Fibroblast of villous mesenchyme (primary cell): ENCODE results near the gene NAGLU. TPM values are rescaled to one million over a fixed set of nuclear protein-coding genes. Genes with fewer than 3 reads are reported as not detected.
"Not testable (repeated sequence)": the region's sequence is repeated elsewhere in the genome, so short reads cannot be mapped to it uniquely, and the experiment has no call there.

Experiments
- DNase-seq: peaks from one replicate; pipeline ENCODE4 v3.0.0-alpha.2; 2010; ENCODE audit warnings: low read depth
- H3K4me3 ChIP-seq: 2 replicates; pipeline ENCODE4 v1.5.1; 2011; ENCODE audit warnings: low read depth, mild to moderate bottlenecking, low read length
- total RNA-seq: library from RNA; depleted of rRNA; stranded (reverse); fragments of >200 nt; gene quantifications from 2 replicates; pipeline ENCODE4 v1.2.3, GENCODE V29; 2012
- TF ChIP-seq, protein P1 (sequence below): IDR thresholded peaks from 2 replicates; pipeline ENCODE4 v1.5.1; 2012; ENCODE audit warnings: low read depth, mild to moderate bottlenecking, low read length; ENCODE audit not compliant: insufficient read depth

NAGLU gene
- total RNA-seq, 1 donor = 28.5 TPM

DNA sequence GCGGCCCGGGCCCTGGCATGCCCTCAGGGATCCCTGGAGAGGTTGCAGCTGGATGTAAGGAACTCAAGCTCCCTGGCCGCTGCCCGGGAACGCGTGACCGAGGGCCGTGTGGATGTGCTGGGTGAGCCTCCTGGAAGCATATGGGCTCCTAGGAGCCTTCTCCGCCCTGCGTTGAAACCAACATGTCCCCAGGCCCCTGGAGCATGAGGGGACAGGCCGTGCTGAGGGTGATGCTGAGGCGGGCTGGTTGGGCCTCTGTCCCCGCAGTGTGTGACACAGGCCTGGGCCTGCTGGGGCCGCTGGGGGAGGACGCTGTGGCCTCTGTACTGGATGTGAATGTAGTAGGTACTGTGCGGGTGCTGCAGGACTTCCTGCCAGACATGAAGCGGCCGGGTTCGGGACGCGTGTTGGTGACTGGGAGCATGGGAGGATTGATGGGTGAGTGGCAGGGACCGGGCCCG is 11.0 kb downstream of the NAGLU start:
- no peak for DNase-seq
- TF ChIP-seq, protein P1, sequence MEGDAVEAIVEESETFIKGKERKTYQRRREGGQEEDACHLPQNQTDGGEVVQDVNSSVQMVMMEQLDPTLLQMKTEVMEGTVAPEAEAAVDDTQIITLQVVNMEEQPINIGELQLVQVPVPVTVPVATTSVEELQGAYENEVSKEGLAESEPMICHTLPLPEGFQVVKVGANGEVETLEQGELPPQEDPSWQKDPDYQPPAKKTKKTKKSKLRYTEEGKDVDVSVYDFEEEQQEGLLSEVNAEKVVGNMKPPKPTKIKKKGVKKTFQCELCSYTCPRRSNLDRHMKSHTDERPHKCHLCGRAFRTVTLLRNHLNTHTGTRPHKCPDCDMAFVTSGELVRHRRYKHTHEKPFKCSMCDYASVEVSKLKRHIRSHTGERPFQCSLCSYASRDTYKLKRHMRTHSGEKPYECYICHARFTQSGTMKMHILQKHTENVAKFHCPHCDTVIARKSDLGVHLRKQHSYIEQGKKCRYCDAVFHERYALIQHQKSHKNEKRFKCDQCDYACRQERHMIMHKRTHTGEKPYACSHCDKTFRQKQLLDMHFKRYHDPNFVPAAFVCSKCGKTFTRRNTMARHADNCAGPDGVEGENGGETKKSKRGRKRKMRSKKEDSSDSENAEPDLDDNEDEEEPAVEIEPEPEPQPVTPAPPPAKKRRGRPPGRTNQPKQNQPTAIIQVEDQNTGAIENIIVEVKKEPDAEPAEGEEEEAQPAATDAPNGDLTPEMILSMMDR = no peak
- H3K4me3 ChIP-seq = no peak overlapping the region

DNA sequence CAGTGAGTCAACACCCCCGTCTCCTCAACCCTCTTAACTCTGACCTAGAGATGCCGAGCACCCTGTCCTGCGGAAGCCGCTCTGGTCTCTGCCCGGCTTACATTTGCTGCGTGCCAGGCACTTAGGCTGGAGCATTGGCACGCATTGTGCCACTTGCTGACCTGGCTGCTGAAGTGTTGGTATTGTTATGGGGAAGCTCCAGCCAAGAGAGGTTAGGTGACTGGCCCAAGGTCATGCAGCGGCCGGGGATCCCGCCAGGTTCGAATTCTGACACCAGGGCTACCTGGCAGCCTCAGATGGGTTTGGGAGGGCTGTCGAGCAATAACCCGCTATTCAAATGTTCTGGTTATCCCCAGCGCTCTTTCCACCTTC is 11.6 kb downstream of the NAGLU start:
- no peak for DNase-seq

DNA sequence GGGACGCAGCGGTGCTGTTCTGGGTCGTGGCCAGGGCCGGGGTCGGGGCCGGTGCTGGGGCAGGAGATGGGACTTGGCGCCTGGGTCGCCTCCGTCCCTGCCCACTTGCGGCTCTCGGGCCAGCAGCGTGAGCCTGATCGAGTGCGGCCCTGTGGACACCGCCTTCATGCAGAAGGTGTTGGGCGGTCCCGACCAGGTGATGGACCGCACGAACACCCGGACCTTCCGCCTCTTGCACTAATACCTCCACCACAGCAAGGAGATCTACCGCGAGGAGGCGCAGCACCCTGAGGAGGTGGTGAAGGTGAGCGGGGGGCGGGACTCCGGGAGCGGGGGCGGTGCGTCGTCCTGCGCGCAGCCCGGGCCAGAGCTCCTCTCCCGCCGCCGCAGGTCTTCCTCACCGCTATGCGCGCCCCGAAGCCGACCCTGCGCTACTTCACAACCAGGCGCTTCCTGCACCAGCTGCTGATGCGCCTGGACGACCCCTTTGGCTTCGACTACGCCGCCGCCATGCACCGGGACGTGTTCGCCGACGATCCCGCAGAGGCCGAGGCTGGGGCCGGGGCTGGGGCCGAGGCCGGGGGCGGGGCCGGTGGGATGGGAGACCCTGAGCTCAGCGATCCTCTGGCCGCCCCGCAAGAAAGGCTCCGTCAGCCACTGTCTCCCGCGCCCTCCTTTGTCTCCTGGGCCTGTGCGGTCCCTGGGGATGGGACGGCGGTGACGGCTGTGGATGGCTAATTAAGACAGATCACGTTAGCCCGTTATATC is 12.2 kb downstream of the NAGLU start:
- DNase-seq = peak; percentile 28
- H3K4me3 ChIP-seq = peak overlapping the region; percentile 30
- TF ChIP-seq, protein P1 = peak; percentile 18

More for the DNA sequence above, 11.6 kb downstream of the NAGLU start:
- TF ChIP-seq, protein P1 = no peak
- H3K4me3 ChIP-seq = no peak overlapping the region

DNA sequence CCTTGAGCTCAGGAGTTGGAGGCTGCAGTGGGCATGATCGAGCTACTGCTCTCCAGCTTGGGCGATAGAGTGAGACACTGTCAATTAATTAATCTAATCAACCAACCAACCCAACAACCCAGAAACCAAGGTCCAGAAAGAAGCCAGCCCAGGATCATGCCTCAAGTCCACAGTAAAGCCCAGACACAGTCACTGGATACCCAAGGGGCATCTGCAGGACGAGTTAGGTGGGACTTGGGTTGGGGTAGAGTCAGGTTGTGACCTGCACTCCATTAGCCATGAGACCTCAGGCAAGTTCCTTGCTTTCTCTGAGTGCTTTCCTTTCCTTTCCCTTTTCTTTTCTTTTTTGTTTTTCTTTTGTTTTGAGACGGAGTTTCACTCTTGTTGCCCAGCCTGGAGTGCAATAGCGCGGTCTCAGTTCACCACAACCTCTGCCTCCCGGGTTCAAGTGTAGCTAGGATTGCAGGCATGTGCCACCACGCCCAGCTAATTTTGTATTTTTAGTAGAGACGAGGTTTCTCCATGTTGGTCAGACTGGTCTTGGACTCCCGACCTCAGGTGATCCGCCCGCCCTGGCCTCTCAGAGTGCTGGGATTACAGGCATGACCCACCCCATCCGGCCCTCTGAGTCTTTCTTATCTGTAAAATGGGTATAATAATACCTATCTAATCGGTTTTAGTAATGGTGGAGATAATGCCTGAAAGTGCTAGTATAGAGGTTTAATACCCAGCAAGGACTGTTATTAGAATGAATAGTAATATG is 13.1 kb downstream of the NAGLU start:
- TF ChIP-seq, protein P1 = no peak
- H3K4me3 ChIP-seq = no peak overlapping the region
- DNase-seq = no peak

DNA sequence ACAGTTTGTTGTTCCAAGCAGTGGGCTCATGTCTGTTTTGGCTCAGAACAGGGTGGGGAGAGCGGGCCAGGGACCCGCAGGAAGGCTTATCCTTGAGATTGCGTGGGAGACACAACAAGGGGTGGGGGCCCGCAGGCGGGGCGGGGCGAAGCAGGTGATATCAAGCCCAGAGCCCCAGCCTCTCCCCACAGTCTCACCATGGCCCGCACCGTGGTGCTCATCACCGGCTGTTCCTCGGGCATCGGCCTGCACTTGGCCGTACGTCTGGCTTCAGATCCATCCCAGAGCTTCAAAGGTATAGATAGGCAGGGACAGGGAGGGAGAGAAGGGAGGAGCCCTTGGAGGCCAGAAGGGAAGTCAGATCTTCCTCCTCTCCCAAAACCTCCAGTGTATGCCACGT is 16.7 kb downstream of the NAGLU start, which contains the start of gene HSD17B1:
Gene HSD17B1 (plus strand): TSS at position 188 of the 400 bp plus-strand sequence. CDS start 11 bp downstream, at position 199.
- H3K4me3 ChIP-seq = peak within 1 kb of the TSS; percentile 78
- not testable (repeated sequence) for DNase-seq

DNA sequence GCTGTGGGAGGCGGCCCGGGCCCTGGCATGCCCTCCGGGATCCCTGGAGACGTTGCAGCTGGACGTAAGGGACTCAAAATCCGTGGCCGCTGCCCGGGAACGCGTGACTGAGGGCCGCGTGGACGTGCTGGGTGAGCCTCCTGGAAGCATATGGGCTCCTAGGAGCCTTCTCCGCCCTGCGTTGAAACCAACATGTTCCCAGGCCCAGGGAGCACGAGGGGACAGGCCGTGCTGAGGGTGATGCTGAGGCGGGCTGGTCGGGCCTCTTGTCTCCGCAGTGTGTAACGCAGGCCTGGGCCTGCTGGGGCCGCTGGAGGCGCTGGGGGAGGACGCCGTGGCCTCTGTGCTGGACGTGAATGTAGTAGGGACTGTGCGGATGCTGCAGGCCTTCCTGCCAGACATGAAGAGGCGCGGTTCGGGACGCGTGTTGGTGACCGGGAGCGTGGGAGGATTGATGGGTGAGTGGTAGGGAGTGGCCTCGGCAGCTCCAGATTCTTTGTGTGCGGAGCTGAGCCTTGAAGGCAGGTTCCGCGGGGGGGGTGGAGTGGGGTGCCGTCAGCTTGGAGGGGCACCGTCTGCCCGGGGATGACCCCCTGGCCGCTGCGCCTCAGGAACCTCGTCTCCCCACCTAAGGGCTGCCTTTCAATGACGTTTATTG is 17.2 kb downstream of the NAGLU start:
- peak; percentile 71 for DNase-seq
- peak overlapping the region; percentile 78 for H3K4me3 ChIP-seq
- TF ChIP-seq, protein P1 = peak; percentile 44

DNA sequence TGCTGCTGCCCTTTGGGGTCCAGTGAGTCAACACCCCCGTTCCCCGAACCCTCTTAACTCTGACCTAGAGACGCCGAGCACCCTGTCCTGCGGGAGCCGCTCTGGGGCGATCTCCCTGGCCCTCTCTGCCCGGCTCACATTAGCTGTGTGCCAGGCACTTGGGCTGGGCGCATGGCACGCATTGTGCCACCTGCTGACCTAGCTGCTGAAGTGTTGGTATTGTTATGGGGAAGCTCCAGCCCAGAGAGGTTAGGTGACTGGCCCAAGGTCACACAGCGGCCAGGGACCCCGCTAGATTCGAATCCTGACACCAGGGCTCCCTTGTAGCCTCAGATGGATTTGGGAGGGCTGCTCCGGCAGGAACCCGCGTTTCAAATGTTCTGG is 17.8 kb downstream of the NAGLU start:
- DNase-seq = no peak
- H3K4me3 ChIP-seq = peak overlapping the region; percentile 78
- TF ChIP-seq, protein P1 = no peak
